HCT116 (cell line): ENCODE results near the gene R3HDM4. TPM values are rescaled to one million over a fixed set of nuclear protein-coding genes. Genes with fewer than 3 reads are reported as not detected.

Source experiments
- ATAC-seq: fragments of 200-7000 bp; cut with Tn5 transposase; 2 replicates; pipeline ENCODE4 v1.9.1; 2020; ENCODE audit warnings: mild to moderate bottlenecking, moderate library complexity
- BruUV-seq: library from RNA; stranded (reverse); fragments of 400-500 nt; replicated peaks from 2 replicates; lab custom pipeline; 2021; lab: Mats Ljungman, UMichigan
- CTCF ChIA-PET: fragments of 300-600 bp; sonication (Branson Sonifier 250); formaldehyde crosslinking; loops from one replicate; lab custom pipeline; 2021; ENCODE audit warnings: antibody characterized with exemption; lab: Charles Lee
- POLR2A ChIA-PET: fragments of 300-600, 350-600 bp; sonication (Branson Sonifier 250); formaldehyde crosslinking; loops from one replicate; lab custom pipeline; 2021; ENCODE audit warnings: antibody characterized with exemption; lab: Charles Lee
- RAD21 ChIA-PET, 2 experiments: fragments of 300-600 bp; sonication (Branson Sonifier 250); formaldehyde crosslinking; loops; one replicate each; lab custom pipeline; 2023; ENCODE audit warnings: low total read pairs in 2 of 2; ENCODE audit not compliant: uncharacterized antibody in 2 of 2, unreplicated experiment in 2 of 2, low non-redundant PET in 1 of 2; lab: Charles Lee
- DNase-seq: peaks from one replicate; pipeline ENCODE4 v3.0.0-alpha.2; 2010; ENCODE audit warnings: low read depth, low spot score
- H2AFZ ChIP-seq: fragments of 200-600 bp; shearing (Covaris generic), sonication (generic); 2 replicates; pipeline ENCODE4 v1.6.1; 2017; ENCODE audit warnings: low read depth, mixed run types, mixed read lengths, antibody characterized with exemption, low read length; ENCODE audit not compliant: poor library complexity, severe bottlenecking
- H3K27ac ChIP-seq: 2 replicates; pipeline ENCODE4 v1.5.1; 2012; ENCODE audit warnings: low read depth, low read length
- H3K27me3 ChIP-seq: fragments of 200-600 bp; sonication (generic); 2 replicates; pipeline ENCODE4 v1.6.1; 2016; ENCODE audit warnings: mixed run types, low read length, mixed read lengths; ENCODE audit not compliant: insufficient read depth
- H3K36me3 ChIP-seq, 2 experiments: fragments of 200-500 bp in 1 of 2; fragments of 200-600 bp in 1 of 2; sonication (Bioruptor generic) in 1 of 2; sonication (generic) in 1 of 2; 2 replicates each; pipeline versions ENCODE4 v1.5.1 to v1.6.1; 2014 to 2016; ENCODE audit warnings: low read length in 2 of 2, inconsistent platforms in 1 of 2, mixed read lengths in 1 of 2, mixed run types in 1 of 2; ENCODE audit not compliant: insufficient read depth in 2 of 2, control insufficient read depth in 1 of 2
- H3K4me1 ChIP-seq, 2 experiments: fragments of 200-600 bp in 1 of 2; sonication (generic) in 1 of 2; 2 replicates each; pipeline versions ENCODE4 v1.5.1 to v1.6.1; 2012 to 2017; ENCODE audit warnings: low read length in 2 of 2, inconsistent platforms in 1 of 2, mild to moderate bottlenecking in 1 of 2, mixed read lengths in 1 of 2, mixed run types in 1 of 2, moderate library complexity in 1 of 2; ENCODE audit not compliant: insufficient read depth in 2 of 2, control insufficient read depth in 1 of 2
- H3K4me2 ChIP-seq: fragments of 200-600 bp; sonication (generic); 2 replicates; pipeline ENCODE4 v1.6.1; 2017; ENCODE audit warnings: mixed run types, low read length, mixed read lengths
- H3K4me3 ChIP-seq, 2 experiments: fragments of 200-600 bp in 1 of 2; sonication (generic) in 1 of 2; replicated peaks in 1 of 2; 2 replicates each; pipeline ENCODE4 v1.5.1; 2011 to 2016; ENCODE audit warnings: low read length in 2 of 2, control low read depth in 1 of 2, low read depth in 1 of 2, mild to moderate bottlenecking in 1 of 2, mixed read lengths in 1 of 2, mixed run types in 1 of 2
- H3K79me2 ChIP-seq: fragments of 200-600 bp; sonication (generic); 2 replicates; pipeline ENCODE4 v1.6.1; 2017; ENCODE audit warnings: mild to moderate bottlenecking, mixed run types, low read length, moderate library complexity, mixed read lengths; ENCODE audit not compliant: insufficient read depth
- H3K9ac ChIP-seq: fragments of 200-600 bp; sonication (generic); 2 replicates; pipeline ENCODE4 v1.6.1; 2016; ENCODE audit warnings: low read length, mixed read lengths
- H3K9me2 ChIP-seq: fragments of 200-600 bp; sonication (generic), shearing (Covaris generic); 2 replicates; pipeline ENCODE4 v1.6.1; 2017; ENCODE audit warnings: mixed run types, mild to moderate bottlenecking, moderate library complexity; ENCODE audit not compliant: insufficient read depth
- H3K9me3 ChIP-seq, 2 experiments: fragments of 200-500 bp in 1 of 2; fragments of 200-600 bp in 1 of 2; sonication (Bioruptor generic) in 1 of 2; sonication (generic) in 1 of 2; 2 replicates each; pipeline ENCODE4 v1.6.1; 2014 to 2017; ENCODE audit warnings: low read length in 2 of 2, mixed read lengths in 2 of 2, inconsistent platforms in 1 of 2, low read depth in 1 of 2, mild to moderate bottlenecking in 1 of 2, mixed run types in 1 of 2, moderate library complexity in 1 of 2; ENCODE audit not compliant: control insufficient read depth in 1 of 2, insufficient read depth in 1 of 2
- H4K20me1 ChIP-seq: fragments of 200-600 bp; sonication (generic), shearing (Covaris generic); 2 replicates; pipeline ENCODE4 v1.6.1; 2017; ENCODE audit warnings: mixed run types, mild to moderate bottlenecking, moderate library complexity; ENCODE audit not compliant: insufficient read depth
- CEBPB ChIP-seq: IDR thresholded peaks from 2 replicates; pipeline ENCODE4 v1.6.1; 2012; ENCODE audit warnings: low read depth
- EGR1 ChIP-seq: IDR thresholded peaks from 2 replicates; pipeline ENCODE4 v1.6.1; 2012; ENCODE audit warnings: low read depth
- FOSL1 ChIP-seq: IDR thresholded peaks from 2 replicates; pipeline ENCODE4 v1.6.1; 2012; ENCODE audit warnings: low read depth
- POLR2A ChIP-seq: IDR thresholded peaks from 2 replicates; pipeline ENCODE4 v1.7.0; 2011; ENCODE audit warnings: borderline replicate concordance; ENCODE audit not compliant: insufficient read depth, insufficient read length; ENCODE audit errors: extremely low read depth
- POLR2AphosphoS5 ChIP-seq: IDR thresholded peaks from 2 replicates; pipeline ENCODE4 v1.6.1; 2011; ENCODE audit warnings: mild to moderate bottlenecking, low read depth, low read length, moderate library complexity
- REST ChIP-seq: IDR thresholded peaks from 2 replicates; pipeline ENCODE4 v1.6.1; 2012; ENCODE audit warnings: low read depth
- SP1 ChIP-seq: IDR thresholded peaks from 2 replicates; pipeline ENCODE4 v1.6.1; 2012; ENCODE audit warnings: low read depth
- SRF ChIP-seq: IDR thresholded peaks from 2 replicates; pipeline ENCODE4 v1.6.1; 2012; ENCODE audit warnings: low read depth
- intact Hi-C: fragments of 100-400 bp; cut with micrococcal nuclease; formaldehyde crosslinking; loops from 2 replicates; pipeline ENCODE4 v1.10.0; 2022
- total RNA-seq: library from RNA; stranded (reverse); gene quantifications from one replicate; pipeline ENCODE4 v1.2.1, GENCODE V29; 2021; ENCODE audit not compliant: unreplicated experiment

R3HDM4 gene
- total RNA-seq, 1 experiment from 2014 or later: 92.3 TPM

GRCh38 chr19:873084-873483, 39.9 kb downstream of the R3HDM4 start:
- no TSS peak for BruUV-seq
- ChIA-PET POLR2A (interaction anchor here (1.4 kb wide), 1 partner anchor 20 kb away, joined by 5 read pairs; the partner anchor contains the start of genes MED16 and RNU6-9), RAD21 (no interaction called here)
- Histone ChIP-seq H3K9ac (no peak overlapping the region), H3K79me2 (no peaks in the 10 kb centered on the region), H3K9me2 (no peaks in the 10 kb centered on the region), H3K4me1 (peaks cover 19 to 36% of the 10 kb centered on the region in 2 experiments), H3K4me2 (peak overlapping the region; percentile 28; the same call in 1 of the 2 replicates)
- DNase-seq: peak; percentile 56
- TF ChIP-seq FOSL1: no peak
- TF ChIP-seq POLR2A: no peak
- TF ChIP-seq SP1: no peak
- TF ChIP-seq SRF: no peak
- no peak for TF ChIP-seq CEBPB
- no peak for TF ChIP-seq REST
- TF ChIP-seq POLR2AphosphoS5: no peak
- TF ChIP-seq EGR1: no peak
- TF ChIP-seq, all 23 proteins: peak for 0
- Histone ChIP-seq H3K4me3 (no peak overlapping the region), H2AFZ (no peak overlapping the region), H3K27me3 (no peaks in the 10 kb centered on the region), H3K27ac (peak overlapping the region; percentile 29; the same call in 1 of the 2 replicates), H3K36me3 (peaks cover 5 to 18% of the 10 kb centered on the region in 2 experiments; a peak in 2 of 4 replicates), H3K9me3 (no peaks in the 10 kb centered on the region), H4K20me1 (no peaks in the 10 kb centered on the region)
- CTCF ChIA-PET: interaction anchor here (0.5 kb wide), 1 partner anchor 363 kb away, joined by 3 read pairs; no protein-coding TSS in a partner anchor
- intact Hi-C loops: no loop called here
- ATAC-seq: peak; percentile 63
